ENCODE measurements around the gene SLC25A21.

SLC25A21 gene

GRCh38 chr14:36805131-36805559 lies 367.3 kb downstream of the SLC25A21 start:
- no peak overlapping the region for H4K8ac ChIP-seq (ENCODE audit: low read depth, low read length)
- H3K79me1 ChIP-seq (ENCODE audit: low read depth, low read length) = no peaks in the 10 kb centered on the region
- H3K27ac ChIP-seq (replicated peaks; ENCODE audit: low read length) = peak overlapping the region; percentile 34
- no peaks in the 10 kb centered on the region for H3K9me3 ChIP-seq (replicated peaks in 1 of 2; ENCODE audit: control insufficient read depth in 2 of 2, insufficient read depth in 1 of 2, low read depth in 1 of 2, low read length in 2 of 2)
- peaks cover 6 to 12% of the 10 kb centered on the region in 2 donors for H3K4me1 ChIP-seq (ENCODE audit: control insufficient read depth in 2 of 2, insufficient read depth in 1 of 2, low read depth in 1 of 2, low read length in 2 of 2)
- H2BK12ac ChIP-seq (ENCODE audit: low read length) = no peak overlapping the region
- no peak overlapping the region for H2AK5ac ChIP-seq (ENCODE audit: low read depth, low read length)
- H3K4ac ChIP-seq (ENCODE audit: low read length) = no peak overlapping the region
- H3K36me3 ChIP-seq (replicated peaks in 1 of 2; ENCODE audit: control insufficient read depth in 2 of 2, insufficient read depth in 2 of 2, low read length in 2 of 2) = no peaks in the 10 kb centered on the region
- no peak overlapping the region for H3K9ac ChIP-seq (ENCODE audit: low read depth, low read length, poor library complexity)
- no peak overlapping the region for H3K4me3 ChIP-seq (ENCODE audit: low read length in 2 of 2)
- H3K14ac ChIP-seq (ENCODE audit: low read length) = no peak overlapping the region
- peak; percentile 21 for DNase-seq (ENCODE audit: low spot score)
- H2BK120ac ChIP-seq (ENCODE audit: low read depth, low read length) = no peak overlapping the region
- H2BK5ac ChIP-seq (ENCODE audit: low read length) = no peak overlapping the region
- H4K91ac ChIP-seq (ENCODE audit: low read depth, low read length, poor library complexity) = no peak overlapping the region
- no peak overlapping the region for H3K23ac ChIP-seq (ENCODE audit: low read depth, low read length, poor library complexity)
- H2AFZ ChIP-seq (ENCODE audit: low read length) = peak overlapping the region; percentile 73
- H3K27me3 ChIP-seq (ENCODE audit: control insufficient read depth in 3 of 3, insufficient read depth in 3 of 3, low read depth in 1 of 3, low read length in 3 of 3) = no peaks in the 10 kb centered on the region
- H3K18ac ChIP-seq (ENCODE audit: low read length) = no peak overlapping the region
- no peak overlapping the region for H3K4me2 ChIP-seq (ENCODE audit: insufficient read depth, low read length, poor library complexity, severe bottlenecking)
- WGBS, 2 donors (ENCODE audit: extremely low coverage in 2 of 2, insufficient read length in 2 of 2, insufficient replicate concordance in 1 of 2) = no CpG with 5 or more reads among the region's 6 CpGs
- no peak overlapping the region for H2BK15ac ChIP-seq (ENCODE audit: low read length)

GRCh38 chr14:36797634-36798033 lies 374.8 kb downstream of the SLC25A21 start:
- H2AK5ac ChIP-seq (ENCODE audit: low read depth, low read length) = no peak overlapping the region
- no peaks in the 10 kb centered on the region for H3K27me3 ChIP-seq (ENCODE audit: control insufficient read depth in 3 of 3, insufficient read depth in 3 of 3, low read depth in 1 of 3, low read length in 3 of 3)
- no peak overlapping the region for H2BK5ac ChIP-seq (ENCODE audit: low read length)
- H3K4ac ChIP-seq (ENCODE audit: low read length) = no peak overlapping the region
- no peak overlapping the region for H4K8ac ChIP-seq (ENCODE audit: low read depth, low read length)
- no peak overlapping the region for H3K4me3 ChIP-seq (ENCODE audit: low read length in 2 of 2)
- no peak for DNase-seq (ENCODE audit: low spot score)
- no peaks in the 10 kb centered on the region for H3K36me3 ChIP-seq (replicated peaks in 1 of 2; ENCODE audit: control insufficient read depth in 2 of 2, insufficient read depth in 2 of 2, low read length in 2 of 2)
- no peak overlapping the region for H3K23ac ChIP-seq (ENCODE audit: low read depth, low read length, poor library complexity)
- no peak overlapping the region for H2AFZ ChIP-seq (ENCODE audit: low read length)
- H3K9ac ChIP-seq (ENCODE audit: low read depth, low read length, poor library complexity) = no peak overlapping the region
- no peaks in the 10 kb centered on the region for H3K79me1 ChIP-seq (ENCODE audit: low read depth, low read length)
- no peak overlapping the region for H4K91ac ChIP-seq (ENCODE audit: low read depth, low read length, poor library complexity)
- no peak overlapping the region for H2BK12ac ChIP-seq (ENCODE audit: low read length)
- no peak overlapping the region for H3K14ac ChIP-seq (ENCODE audit: low read length)
- no peak overlapping the region for H3K18ac ChIP-seq (ENCODE audit: low read length)
- no CpG with 5 or more reads among the region's 1 CpG for WGBS, 2 donors (ENCODE audit: extremely low coverage in 2 of 2, insufficient read length in 2 of 2, insufficient replicate concordance in 1 of 2)
- H2BK120ac ChIP-seq (ENCODE audit: low read depth, low read length) = no peak overlapping the region
- no peak overlapping the region for H3K4me2 ChIP-seq (ENCODE audit: insufficient read depth, low read length, poor library complexity, severe bottlenecking)
- H2BK15ac ChIP-seq (ENCODE audit: low read length) = no peak overlapping the region
- no peak overlapping the region for H3K27ac ChIP-seq (replicated peaks; ENCODE audit: low read length)
- no peaks in the 10 kb centered on the region for H3K4me1 ChIP-seq (ENCODE audit: control insufficient read depth in 2 of 2, insufficient read depth in 1 of 2, low read depth in 1 of 2, low read length in 2 of 2)
- H3K9me3 ChIP-seq (replicated peaks in 1 of 2; ENCODE audit: control insufficient read depth in 2 of 2, insufficient read depth in 1 of 2, low read depth in 1 of 2, low read length in 2 of 2) = no peaks in the 10 kb centered on the region

- Histone ChIP-seq H2BK5ac (ENCODE audit: low read length) (no peak overlapping the region), H3K14ac (ENCODE audit: low read length) (no peak overlapping the region), H3K27me3 (ENCODE audit: control insufficient read depth in 3 of 3, insufficient read depth in 3 of 3, low read depth in 1 of 3, low read length in 3 of 3) (no peaks in the 10 kb centered on the region), H3K79me1 (ENCODE audit: low read depth, low read length) (no peaks in the 10 kb centered on the region), H3K18ac (ENCODE audit: low read length) (no peak overlapping the region), H3K23ac (ENCODE audit: low read depth, low read length, poor library complexity) (no peak overlapping the region), H2AFZ (ENCODE audit: low read length) (no peak overlapping the region), H3K9ac (ENCODE audit: low read depth, low read length, poor library complexity) (no peak overlapping the region), H3K36me3 (replicated peaks in 1 of 2; ENCODE audit: control insufficient read depth in 2 of 2, insufficient read depth in 2 of 2, low read length in 2 of 2) (no peaks in the 10 kb centered on the region), H3K4ac (ENCODE audit: low read length) (no peak overlapping the region), H3K9me3 (replicated peaks in 1 of 2; ENCODE audit: control insufficient read depth in 2 of 2, insufficient read depth in 1 of 2, low read depth in 1 of 2, low read length in 2 of 2) (no peaks in the 10 kb centered on the region), H4K91ac (ENCODE audit: low read depth, low read length, poor library complexity) (no peak overlapping the region), H4K8ac (ENCODE audit: low read depth, low read length) (no peak overlapping the region), H2BK120ac (ENCODE audit: low read depth, low read length) (no peak overlapping the region), H3K4me1 (ENCODE audit: control insufficient read depth in 2 of 2, insufficient read depth in 1 of 2, low read depth in 1 of 2, low read length in 2 of 2) (no peaks in the 10 kb centered on the region), H3K4me2 (ENCODE audit: insufficient read depth, low read length, poor library complexity, severe bottlenecking) (no peak overlapping the region), H2AK5ac (ENCODE audit: low read depth, low read length) (no peak overlapping the region), H3K27ac (replicated peaks; ENCODE audit: low read length) (no peak overlapping the region), H3K4me3 (ENCODE audit: low read length in 2 of 2) (no peak overlapping the region), H2BK15ac (ENCODE audit: low read length) (no peak overlapping the region), H2BK12ac (ENCODE audit: low read length) (no peak overlapping the region)
- no peak for DNase-seq (ENCODE audit: low spot score)
- whole genome bisulfite sequencing, 2 donors (ENCODE audit: extremely low coverage in 2 of 2, insufficient read length in 2 of 2, insufficient replicate concordance in 1 of 2) = no CpG with 5 or more reads among the region's 1 CpG
Observed at GRCh38 chr14:36791402-36791801, 381.0 kb downstream of the SLC25A21 start.

- no peak overlapping the region for H2BK5ac ChIP-seq (ENCODE audit: low read length)
- H3K36me3 ChIP-seq (replicated peaks in 1 of 2; ENCODE audit: control insufficient read depth in 2 of 2, insufficient read depth in 2 of 2, low read length in 2 of 2) = no peaks in the 10 kb centered on the region
- no peak overlapping the region for H2AFZ ChIP-seq (ENCODE audit: low read length)
- DNase-seq (ENCODE audit: low spot score) = no peak
- no peak overlapping the region for H3K4me2 ChIP-seq (ENCODE audit: insufficient read depth, low read length, poor library complexity, severe bottlenecking)
- H2BK120ac ChIP-seq (ENCODE audit: low read depth, low read length) = no peak overlapping the region
- no peaks in the 10 kb centered on the region for H3K79me1 ChIP-seq (ENCODE audit: low read depth, low read length)
- no peak overlapping the region for H2AK5ac ChIP-seq (ENCODE audit: low read depth, low read length)
- no peak overlapping the region for H2BK15ac ChIP-seq (ENCODE audit: low read length)
- H3K27ac ChIP-seq (replicated peaks; ENCODE audit: low read length) = no peak overlapping the region
- H4K91ac ChIP-seq (ENCODE audit: low read depth, low read length, poor library complexity) = no peak overlapping the region
- WGBS, 2 donors (ENCODE audit: extremely low coverage in 2 of 2, insufficient read length in 2 of 2, insufficient replicate concordance in 1 of 2) = no CpG with 5 or more reads among the region's 1 CpG
- no peak overlapping the region for H4K8ac ChIP-seq (ENCODE audit: low read depth, low read length)
- no peak overlapping the region for H3K9ac ChIP-seq (ENCODE audit: low read depth, low read length, poor library complexity)
- no peaks in the 10 kb centered on the region for H3K27me3 ChIP-seq (ENCODE audit: control insufficient read depth in 3 of 3, insufficient read depth in 3 of 3, low read depth in 1 of 3, low read length in 3 of 3)
- no peak overlapping the region for H2BK12ac ChIP-seq (ENCODE audit: low read length)
- no peak overlapping the region for H3K4me3 ChIP-seq (ENCODE audit: low read length in 2 of 2)
- no peak overlapping the region for H3K14ac ChIP-seq (ENCODE audit: low read length)
- H3K4ac ChIP-seq (ENCODE audit: low read length) = no peak overlapping the region
- H3K23ac ChIP-seq (ENCODE audit: low read depth, low read length, poor library complexity) = no peak overlapping the region
- H3K4me1 ChIP-seq (ENCODE audit: control insufficient read depth in 2 of 2, insufficient read depth in 1 of 2, low read depth in 1 of 2, low read length in 2 of 2) = no peaks in the 10 kb centered on the region
- H3K9me3 ChIP-seq (replicated peaks in 1 of 2; ENCODE audit: control insufficient read depth in 2 of 2, insufficient read depth in 1 of 2, low read depth in 1 of 2, low read length in 2 of 2) = peaks cover 0 to 6% of the 10 kb centered on the region in 2 donors
- no peak overlapping the region for H3K18ac ChIP-seq (ENCODE audit: low read length)
Observed at GRCh38 chr14:36785511-36785910, 386.9 kb downstream of the SLC25A21 start.

All from neuronal stem cell (in vitro differentiated cells).